Glutamatergic neuron (in vitro differentiated cells): ENCODE results near the gene CTNND2. TPM values are rescaled to one million over a fixed set of nuclear protein-coding genes. Genes with fewer than 3 reads are reported as not detected.

Source experiments
- DNase-seq: peaks from one replicate; pipeline ENCODE4 v3.0.0; 2022
- H3K27ac Mint-ChIP-seq: one replicate; pipeline ENCODE4 v1.8.0; 2020; ENCODE audit warnings: mild to moderate bottlenecking, mixed read lengths, inconsistent platforms; ENCODE audit not compliant: unreplicated experiment
- H3K27me3 Mint-ChIP-seq: one replicate; pipeline ENCODE4 v1.8.0; 2020; ENCODE audit warnings: mild to moderate bottlenecking, moderate library complexity, mixed read lengths, inconsistent platforms; ENCODE audit not compliant: unreplicated experiment
- H3K36me3 Mint-ChIP-seq: one replicate; pipeline ENCODE4 v1.8.0; 2020; ENCODE audit warnings: mild to moderate bottlenecking, mixed read lengths, inconsistent platforms; ENCODE audit not compliant: unreplicated experiment
- H3K4me1 Mint-ChIP-seq: one replicate; pipeline ENCODE4 v1.8.0; 2020; ENCODE audit warnings: mild to moderate bottlenecking, low read depth, mixed read lengths, inconsistent platforms; ENCODE audit not compliant: unreplicated experiment
- H3K4me3 Mint-ChIP-seq: one replicate; pipeline ENCODE4 v1.8.0; 2020; ENCODE audit warnings: mild to moderate bottlenecking, mixed read lengths, inconsistent platforms; ENCODE audit not compliant: unreplicated experiment
- H3K9me3 Mint-ChIP-seq: one replicate; pipeline ENCODE4 v1.8.0; 2020; ENCODE audit warnings: mild to moderate bottlenecking, moderate library complexity, mixed read lengths, inconsistent platforms; ENCODE audit not compliant: unreplicated experiment
- total RNA-seq: library from RNA; stranded (reverse); fragmentation: NEBNext Ultra II Directional; extraction: Animal tissue kit (Norgen Biotek cat#: 25700); gene quantifications from one replicate; pipeline ENCODE4 v1.2.1, GENCODE V29; 2021; ENCODE audit not compliant: unreplicated experiment
- TF ChIP-seq, protein P1 (sequence below): fragments of 200-600 bp; sonication (generic); IDR thresholded peaks from one replicate; pipeline ENCODE4 v1.5.0; 2021; ENCODE audit not compliant: partially characterized antibody, unreplicated experiment

The CTNND2 gene
- total RNA-seq, 1 donor from 2014 or later = 134 TPM

DNA sequence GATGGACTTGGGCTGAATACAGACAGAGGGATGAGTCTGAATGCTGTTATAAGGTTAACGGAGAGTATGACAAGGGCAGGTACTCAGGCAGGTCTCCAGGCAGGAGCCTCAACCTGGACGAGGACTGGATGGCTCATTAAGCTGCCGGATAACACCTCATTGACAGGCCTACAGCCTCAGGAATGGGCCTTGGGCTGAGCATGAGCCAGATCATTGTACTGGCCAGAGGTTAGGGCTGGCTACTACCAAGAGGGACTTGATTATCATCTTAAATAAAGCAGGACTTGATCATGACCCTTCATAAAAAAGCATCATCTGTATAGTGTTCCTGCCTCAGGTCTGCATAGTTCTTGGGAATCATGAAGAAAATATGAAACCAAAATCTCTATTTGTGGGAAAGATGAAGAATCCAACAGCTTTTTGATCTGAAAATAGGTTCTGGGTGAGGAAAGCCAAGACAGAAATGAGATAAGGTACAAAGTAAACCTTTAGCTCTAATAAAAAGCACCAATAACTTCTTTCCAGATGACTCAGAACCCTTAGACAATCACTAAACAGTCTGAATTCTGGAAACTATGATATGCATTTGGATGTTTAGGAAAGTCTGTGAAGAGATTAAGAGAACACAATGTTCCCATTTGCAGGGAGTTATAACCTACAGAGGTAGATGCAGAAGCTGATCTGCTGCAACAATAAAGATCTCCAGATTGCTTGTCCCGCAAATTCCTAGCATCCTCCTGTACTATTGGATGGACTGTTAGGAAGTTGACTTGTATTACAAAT lies 343.1 kb downstream of the CTNND2 start:
- no peak overlapping the region for H3K4me3 Mint-ChIP-seq
- peaks cover 9% of the 10 kb centered on the region for H3K36me3 Mint-ChIP-seq
- no peak for DNase-seq
- no peaks in the 10 kb centered on the region for H3K4me1 Mint-ChIP-seq
- no peaks in the 10 kb centered on the region for H3K27me3 Mint-ChIP-seq
- no peak overlapping the region for H3K27ac Mint-ChIP-seq
- TF ChIP-seq, protein P1, sequence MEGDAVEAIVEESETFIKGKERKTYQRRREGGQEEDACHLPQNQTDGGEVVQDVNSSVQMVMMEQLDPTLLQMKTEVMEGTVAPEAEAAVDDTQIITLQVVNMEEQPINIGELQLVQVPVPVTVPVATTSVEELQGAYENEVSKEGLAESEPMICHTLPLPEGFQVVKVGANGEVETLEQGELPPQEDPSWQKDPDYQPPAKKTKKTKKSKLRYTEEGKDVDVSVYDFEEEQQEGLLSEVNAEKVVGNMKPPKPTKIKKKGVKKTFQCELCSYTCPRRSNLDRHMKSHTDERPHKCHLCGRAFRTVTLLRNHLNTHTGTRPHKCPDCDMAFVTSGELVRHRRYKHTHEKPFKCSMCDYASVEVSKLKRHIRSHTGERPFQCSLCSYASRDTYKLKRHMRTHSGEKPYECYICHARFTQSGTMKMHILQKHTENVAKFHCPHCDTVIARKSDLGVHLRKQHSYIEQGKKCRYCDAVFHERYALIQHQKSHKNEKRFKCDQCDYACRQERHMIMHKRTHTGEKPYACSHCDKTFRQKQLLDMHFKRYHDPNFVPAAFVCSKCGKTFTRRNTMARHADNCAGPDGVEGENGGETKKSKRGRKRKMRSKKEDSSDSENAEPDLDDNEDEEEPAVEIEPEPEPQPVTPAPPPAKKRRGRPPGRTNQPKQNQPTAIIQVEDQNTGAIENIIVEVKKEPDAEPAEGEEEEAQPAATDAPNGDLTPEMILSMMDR = no peak
- peaks cover 6% of the 10 kb centered on the region for H3K9me3 Mint-ChIP-seq

DNA sequence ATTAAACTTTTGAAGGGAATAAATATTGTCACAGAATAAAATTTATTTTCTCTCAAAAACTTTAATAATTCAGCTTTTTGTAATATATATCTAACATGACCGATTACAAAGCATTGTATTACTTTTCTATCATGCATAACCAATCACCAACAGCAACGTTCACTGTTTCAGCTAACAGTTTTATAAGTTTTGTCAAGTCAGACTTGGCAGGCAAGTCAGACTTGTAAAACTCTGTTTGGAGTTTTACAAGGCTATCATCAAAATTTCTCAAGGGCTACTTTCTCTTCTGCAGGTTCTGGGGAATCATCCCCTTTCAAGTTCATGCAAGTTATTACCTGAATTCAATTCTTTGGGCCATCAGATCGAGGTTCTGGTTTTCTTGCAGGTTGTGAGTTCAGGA lies 347.2 kb downstream of the CTNND2 start:
- Mint-ChIP-seq H3K27ac (no peak overlapping the region), H3K4me1 (no peaks in the 10 kb centered on the region), H3K9me3 (peaks cover 6% of the 10 kb centered on the region), H3K36me3 (peaks cover 9% of the 10 kb centered on the region), H3K4me3 (no peak overlapping the region), H3K27me3 (no peaks in the 10 kb centered on the region)
- TF ChIP-seq, protein P1 = no peak
- DNase-seq = no peak

DNA sequence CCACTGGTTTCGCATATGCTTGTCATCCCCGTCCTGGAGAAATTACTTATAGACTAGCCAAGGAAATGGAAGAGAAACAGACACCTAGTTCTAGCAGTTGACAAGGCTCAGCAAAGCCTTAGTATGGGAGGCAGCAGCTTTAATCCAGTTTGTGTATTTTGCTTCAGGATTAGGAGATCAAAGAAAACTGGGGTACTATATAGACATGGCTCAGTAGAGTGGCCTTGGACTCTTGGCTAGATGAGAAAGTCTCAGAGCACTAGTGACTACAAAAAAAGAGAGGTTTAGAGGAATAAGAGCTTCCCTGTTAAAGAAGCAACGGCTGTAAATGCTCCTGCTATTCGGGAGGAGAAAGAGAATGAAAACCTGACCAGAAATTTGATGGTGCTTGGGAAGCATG lies 349.1 kb downstream of the CTNND2 start:
- Mint-ChIP-seq H3K27ac (no peak overlapping the region), H3K4me1 (no peaks in the 10 kb centered on the region), H3K4me3 (no peak overlapping the region), H3K27me3 (no peaks in the 10 kb centered on the region), H3K9me3 (peaks cover 5% of the 10 kb centered on the region), H3K36me3 (peaks cover 5% of the 10 kb centered on the region)
- TF ChIP-seq, protein P1 = no peak
- DNase-seq = no peak

DNA sequence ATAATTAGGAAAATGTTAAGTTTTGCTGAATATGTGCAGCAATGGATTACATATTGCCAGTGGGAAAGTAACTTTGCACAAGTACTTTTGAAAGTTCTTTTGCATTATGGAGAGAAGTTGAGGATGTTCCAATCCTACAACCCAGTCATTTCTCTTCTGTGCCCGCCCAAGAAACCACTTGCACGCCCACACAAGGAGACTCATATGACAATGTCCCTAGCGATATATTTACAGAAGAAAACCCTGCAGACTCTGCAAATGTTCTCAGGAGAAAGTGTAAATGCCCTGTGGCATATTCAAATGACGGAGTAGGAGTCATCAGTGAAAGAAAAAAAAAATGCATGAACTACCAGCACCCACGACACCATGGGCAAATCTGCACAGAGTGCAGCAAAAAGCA lies 356.5 kb downstream of the CTNND2 start:
- Mint-ChIP-seq H3K4me3 (no peak overlapping the region), H3K27me3 (no peaks in the 10 kb centered on the region), H3K27ac (no peak overlapping the region), H3K36me3 (no peaks in the 10 kb centered on the region), H3K9me3 (no peaks in the 10 kb centered on the region), H3K4me1 (no peaks in the 10 kb centered on the region)
- TF ChIP-seq, protein P1 = no peak
- DNase-seq = no peak

DNA sequence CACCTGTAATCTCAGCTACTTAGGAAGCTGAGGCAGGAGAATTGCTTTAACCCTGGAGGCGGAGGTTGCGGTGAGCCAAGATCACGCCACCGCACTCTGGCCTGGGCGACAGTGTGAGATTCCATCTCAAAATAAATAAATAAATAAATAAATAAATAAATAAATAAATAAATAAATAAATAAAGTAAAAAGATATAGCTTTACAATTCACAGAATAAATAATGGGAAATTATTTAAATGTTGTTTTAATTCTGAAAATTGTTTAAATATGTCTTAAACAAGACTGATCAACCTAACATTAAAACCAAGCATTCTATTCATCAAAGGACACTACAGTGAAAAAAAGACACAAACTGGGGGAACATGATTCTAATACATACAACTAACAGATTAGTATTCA lies 357.1 kb downstream of the CTNND2 start:
- Mint-ChIP-seq H3K36me3 (no peaks in the 10 kb centered on the region), H3K4me1 (no peaks in the 10 kb centered on the region), H3K4me3 (no peak overlapping the region), H3K9me3 (no peaks in the 10 kb centered on the region), H3K27ac (no peak overlapping the region), H3K27me3 (no peaks in the 10 kb centered on the region)
- TF ChIP-seq, protein P1 = no peak
- DNase-seq = no peak
